Measurements from ENCODE around the gene PCDHB1. TPM values are rescaled to one million over a fixed set of nuclear protein-coding genes. Genes with fewer than 3 reads are reported as not detected.
A peak's percentile ranks its signal among the peaks of the same experiment; 100 is the strongest.

PCDHB1 gene
- not detected for total RNA-seq

- TF ChIP-seq CTCF (IDR thresholded peaks at IDR 0.05) (no peak), POLR2A (IDR thresholded peaks at IDR 0.05) (no peak), EP300 (IDR thresholded peaks at IDR 0.05) (no peak), POLR2AphosphoS5 (IDR thresholded peaks at IDR 0.05) (no peak)
- H3K36me3 ChIP-seq = no peaks in the 10 kb centered on the region
- peaks cover 6% of the 10 kb centered on the region for H3K4me1 ChIP-seq
- peak within 1 kb of the TSS; percentile 55 for H3K4me3 ChIP-seq
- no peaks in the 10 kb centered on the region for H3K9me3 ChIP-seq
- WGBS = 26% methylated on average over 20 of the region's 20 CpGs
- H3K27ac ChIP-seq = no peak within 1 kb of the TSS
- no peak for DNase-seq (ENCODE audit: low spot score in 2 of 2)
- peaks cover 22% of the 10 kb centered on the region for H3K27me3 ChIP-seq
Observed at GRCh38 chr5:141050622-141051520, at the start of gene PCDHB1. PCDHB1 (plus strand) TSS chr5:141051374; CDS start chr5:141051471, 97 bp downstream.

- Histone ChIP-seq H3K36me3 (no peaks in the 10 kb centered on the region), H3K27me3 (peaks cover 3% of the 10 kb centered on the region), H3K9me3 (no peaks in the 10 kb centered on the region), H3K27ac (no peak overlapping the region), H3K4me3 (peak overlapping the region; percentile 24), H3K4me1 (no peaks in the 10 kb centered on the region)
- WGBS = 6% methylated on average over 9 of the region's 9 CpGs
- TF ChIP-seq CTCF (IDR thresholded peaks at IDR 0.05) = no peak
- TF ChIP-seq EP300 (IDR thresholded peaks at IDR 0.05) = no peak
- no peak for TF ChIP-seq POLR2A (IDR thresholded peaks at IDR 0.05)
- no peak for TF ChIP-seq POLR2AphosphoS5 (IDR thresholded peaks at IDR 0.05)
- no peak for DNase-seq (ENCODE audit: low spot score in 2 of 2)
Observed at GRCh38 chr5:141001446-141001843, 49.7 kb upstream of the PCDHB1 start.

GRCh38 chr5:141001844-141002604 is 49.1 kb upstream of the PCDHB1 start:
- Histone ChIP-seq H3K36me3 (no peaks in the 10 kb centered on the region), H3K27me3 (peaks cover 3% of the 10 kb centered on the region), H3K9me3 (no peaks in the 10 kb centered on the region), H3K4me1 (no peaks in the 10 kb centered on the region), H3K27ac (no peak overlapping the region), H3K4me3 (peak overlapping the region; percentile 24)
- WGBS = 4% methylated on average over 12 of the region's 19 CpGs
- TF ChIP-seq POLR2AphosphoS5 (IDR thresholded peaks at IDR 0.05) (no peak), CTCF (IDR thresholded peaks at IDR 0.05) (no peak), POLR2A (IDR thresholded peaks at IDR 0.05) (no peak), EP300 (IDR thresholded peaks at IDR 0.05) (no peak)
- no peak for DNase-seq (ENCODE audit: low spot score in 2 of 2)

GRCh38 chr5:141002605-141002965 is 48.6 kb upstream of the PCDHB1 start:
- Histone ChIP-seq H3K36me3 (no peaks in the 10 kb centered on the region), H3K27me3 (peaks cover 3% of the 10 kb centered on the region), H3K4me1 (no peaks in the 10 kb centered on the region), H3K27ac (no peak overlapping the region), H3K4me3 (no peak overlapping the region), H3K9me3 (no peaks in the 10 kb centered on the region)
- TF ChIP-seq CTCF (IDR thresholded peaks at IDR 0.05) (no peak), EP300 (IDR thresholded peaks at IDR 0.05) (no peak), POLR2A (IDR thresholded peaks at IDR 0.05) (no peak), POLR2AphosphoS5 (IDR thresholded peaks at IDR 0.05) (no peak)
- 60% methylated on average over 3 of the region's 3 CpGs for WGBS
- DNase-seq (ENCODE audit: low spot score in 2 of 2) = no peak

GRCh38 chr5:141003031-141003430 is 48.1 kb upstream of the PCDHB1 start:
- TF ChIP-seq POLR2AphosphoS5 (IDR thresholded peaks at IDR 0.05) (no peak), POLR2A (IDR thresholded peaks at IDR 0.05) (no peak), CTCF (IDR thresholded peaks at IDR 0.05) (no peak), EP300 (IDR thresholded peaks at IDR 0.05) (no peak)
- H3K36me3 ChIP-seq = no peaks in the 10 kb centered on the region
- H3K27ac ChIP-seq = no peak overlapping the region
- H3K4me3 ChIP-seq = no peak overlapping the region
- WGBS = 100% methylated on average over 3 of the region's 3 CpGs
- H3K27me3 ChIP-seq = peaks cover 3% of the 10 kb centered on the region
- no peaks in the 10 kb centered on the region for H3K4me1 ChIP-seq
- H3K9me3 ChIP-seq = no peaks in the 10 kb centered on the region
- DNase-seq (ENCODE audit: low spot score in 2 of 2) = no peak
